ENCODE results near the gene NCEH1.
A peak's percentile ranks its signal among the peaks of the same experiment; 100 is the strongest.
"Not testable (repeated sequence)": the region's sequence is repeated elsewhere in the genome, so short reads cannot be mapped to it uniquely, and the experiment has no call there.

The NCEH1 gene

DNA sequence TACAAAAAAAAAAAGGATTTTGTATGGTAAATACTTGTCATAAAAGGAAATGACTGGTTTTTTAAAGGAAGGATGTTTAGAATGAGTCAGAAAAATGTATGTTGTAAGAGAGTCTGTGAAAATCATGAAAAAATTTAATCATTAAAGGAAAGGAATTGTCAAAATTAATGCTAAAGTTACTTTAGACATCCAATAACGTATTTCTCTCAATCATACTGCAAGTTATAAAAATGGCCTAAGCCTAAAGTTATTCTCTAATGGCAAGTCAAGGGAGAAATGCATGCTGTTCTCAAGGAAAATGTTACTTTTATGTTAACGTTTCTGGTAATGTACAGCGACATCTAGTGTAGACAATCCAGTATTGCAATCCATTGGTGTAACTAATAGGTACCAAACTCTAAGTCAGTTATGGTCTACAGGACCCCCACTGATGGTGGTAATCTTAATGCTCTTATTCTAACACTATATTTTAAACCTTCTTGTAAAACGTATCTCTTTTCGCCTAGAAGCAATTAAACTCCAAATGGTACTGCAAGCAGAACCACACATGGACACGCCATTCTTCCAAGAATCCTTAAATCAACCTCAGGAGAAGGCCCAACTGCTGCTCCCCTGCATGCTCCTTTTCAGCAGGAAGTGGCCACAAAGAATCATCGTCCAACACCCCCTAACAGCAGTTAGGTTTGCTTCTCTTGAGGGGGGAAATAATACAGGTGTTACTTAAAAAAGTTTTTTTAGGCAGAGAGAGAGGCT is 35.2 kb downstream of the NCEH1 start:
- peak; percentile 50 to 90 for DNase-seq

DNA sequence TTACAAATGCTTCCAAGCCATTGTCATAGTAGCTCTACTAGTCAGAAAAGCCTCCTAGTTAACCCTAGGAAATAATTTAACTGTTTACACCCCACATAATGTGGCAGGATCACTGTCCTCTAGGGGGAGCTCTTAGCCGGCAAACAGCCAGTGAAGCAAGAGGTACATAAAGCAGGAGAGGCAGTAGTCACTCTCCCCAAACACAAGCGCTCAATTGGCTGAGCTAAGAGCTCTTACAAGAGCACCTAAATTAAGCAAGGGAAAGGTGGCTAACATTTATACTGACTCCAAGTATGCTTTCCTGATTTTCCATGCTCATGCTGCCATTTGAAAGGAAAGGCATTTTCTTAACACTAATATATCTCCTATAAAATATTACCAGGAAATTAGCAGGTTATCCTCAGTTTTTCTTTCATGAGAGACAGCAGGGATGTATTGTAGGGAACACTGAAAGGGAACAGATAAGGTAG is 37.6 kb downstream of the NCEH1 start:
- peak; percentile 58 to 91 for DNase-seq

DNA sequence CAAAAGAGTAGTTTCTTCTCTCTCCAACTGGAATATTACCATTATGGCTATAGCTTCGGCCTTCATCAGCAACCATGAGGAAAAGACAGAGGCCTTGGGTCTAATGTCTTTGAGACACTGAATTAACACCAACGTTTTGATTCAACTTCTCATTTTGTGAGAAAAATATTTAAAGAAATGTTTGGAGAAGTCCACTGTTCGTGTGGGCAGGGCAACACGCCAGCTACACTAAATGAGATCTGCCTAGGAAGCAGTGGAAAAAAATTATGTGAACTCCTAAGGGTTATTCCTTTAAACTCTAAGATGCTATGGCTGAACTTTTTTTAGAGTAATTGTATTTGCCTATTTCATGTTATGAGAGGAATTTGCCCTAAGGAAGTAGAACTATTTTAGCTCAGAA is 41.8 kb downstream of the NCEH1 start:
- DNase-seq = peak; percentile 48 to 51

DNA sequence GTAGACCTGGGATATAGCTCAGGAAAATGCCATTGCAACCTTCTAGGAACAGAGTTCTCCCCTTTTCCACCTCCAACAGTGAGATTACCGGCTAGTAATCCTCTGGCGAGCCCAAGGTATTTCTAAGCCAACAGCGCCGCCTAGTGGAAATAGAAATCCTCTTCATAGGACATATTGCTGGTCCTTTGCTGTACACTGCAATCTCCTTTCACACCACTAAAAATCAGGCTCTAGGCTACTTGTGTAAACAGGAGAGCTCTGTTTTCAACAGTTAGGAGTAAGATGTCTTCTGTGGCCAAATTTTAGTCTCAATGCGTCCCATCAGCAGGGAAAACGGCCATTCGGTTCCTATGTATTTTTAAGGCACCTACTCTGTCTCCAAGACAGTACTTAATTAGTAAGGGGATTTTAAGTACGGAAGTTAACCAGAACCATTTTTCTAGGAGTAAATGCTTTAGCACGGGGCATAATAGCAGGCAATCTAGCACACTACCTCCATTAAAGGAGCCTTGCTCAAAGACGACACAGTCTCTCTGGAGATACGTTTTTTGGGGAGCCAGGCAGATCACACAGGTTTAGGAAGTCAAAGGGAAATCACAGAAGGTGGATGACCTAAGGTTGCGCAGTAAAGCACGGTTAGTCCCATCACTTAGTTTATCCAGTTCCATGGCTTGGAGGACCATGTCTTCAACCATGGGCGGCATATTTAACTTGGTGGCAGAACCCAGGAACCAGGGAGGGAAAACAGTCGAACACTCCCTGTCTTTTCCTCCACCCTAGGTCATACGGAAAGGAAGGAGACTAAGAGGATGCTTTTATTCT is 43.8 kb downstream of the NCEH1 start:
- DNase-seq = peak; percentile 69 to 97

DNA sequence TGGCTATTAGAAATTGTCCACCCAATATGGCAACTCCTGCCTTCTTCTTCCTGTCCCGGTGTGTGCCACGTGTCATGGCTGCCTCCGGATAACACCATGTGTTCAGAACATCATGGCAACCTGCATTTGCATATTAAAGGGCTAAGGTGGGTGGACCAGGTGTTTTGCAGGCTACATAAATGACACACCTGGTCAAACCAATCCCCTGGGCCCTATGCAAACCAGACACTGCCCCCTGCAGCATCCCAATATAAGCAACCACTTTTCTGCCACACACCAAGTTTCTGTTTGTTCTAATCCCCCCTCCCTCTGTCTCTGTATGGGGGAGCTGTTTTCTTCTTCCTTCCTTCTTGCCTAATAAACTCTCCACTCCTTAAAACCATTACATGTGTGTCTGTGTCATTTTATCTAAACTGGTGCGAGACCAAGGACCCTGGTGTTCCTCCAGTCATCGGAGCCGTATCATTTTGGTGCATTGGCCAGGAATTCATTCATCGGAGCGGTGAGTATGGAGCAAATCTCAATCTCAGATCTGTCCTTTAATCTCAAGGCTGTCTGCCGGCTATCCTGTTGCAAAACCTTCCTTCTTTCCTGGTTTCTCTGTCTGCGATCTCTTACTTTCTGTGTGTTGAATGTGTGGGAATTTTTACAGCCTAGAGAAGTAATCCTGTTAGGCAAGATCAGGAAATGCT is 44.5 kb downstream of the NCEH1 start:
- DNase-seq = no peak

DNA sequence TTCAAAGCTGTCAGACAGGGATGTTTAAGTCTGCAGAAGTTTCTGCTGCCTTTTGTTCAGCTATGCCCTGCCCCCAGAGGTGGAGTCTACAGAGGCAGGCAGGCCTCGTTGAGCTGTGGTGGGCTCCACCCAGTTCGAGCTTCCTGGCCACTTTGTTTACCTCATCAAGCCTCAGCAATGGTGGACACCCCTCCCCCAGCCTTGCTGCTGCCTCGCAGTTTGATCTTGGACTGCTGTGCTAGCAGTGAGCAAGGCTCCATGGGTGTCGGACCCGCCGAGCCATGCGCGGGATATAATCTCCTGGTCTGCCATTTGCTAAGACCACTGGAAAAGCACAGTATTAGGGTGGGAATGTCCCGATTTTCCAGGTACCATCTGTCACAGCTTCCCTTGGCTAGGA is 45.4 kb downstream of the NCEH1 start:
- DNase-seq = not testable (repeated sequence)

DNA sequence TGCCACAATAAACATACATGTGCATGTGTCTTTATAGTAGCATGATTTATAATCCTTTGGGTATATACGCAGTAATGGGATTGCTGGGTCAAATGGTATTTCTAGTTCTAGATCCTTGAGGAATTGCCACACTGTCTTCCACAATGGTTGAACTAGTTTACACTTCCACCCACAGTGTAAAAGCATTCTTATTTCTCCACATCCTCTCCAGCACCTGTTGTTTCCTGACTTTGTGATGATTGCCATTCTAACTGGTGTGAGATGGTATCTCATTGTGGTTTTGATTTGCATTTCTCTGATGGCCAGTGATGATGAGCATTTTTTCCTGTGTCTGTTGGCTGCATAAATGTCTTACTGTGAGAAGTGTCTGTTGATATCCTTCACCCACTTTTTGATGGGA is 50.4 kb downstream of the NCEH1 start:
- not testable (repeated sequence) for DNase-seq

DNA sequence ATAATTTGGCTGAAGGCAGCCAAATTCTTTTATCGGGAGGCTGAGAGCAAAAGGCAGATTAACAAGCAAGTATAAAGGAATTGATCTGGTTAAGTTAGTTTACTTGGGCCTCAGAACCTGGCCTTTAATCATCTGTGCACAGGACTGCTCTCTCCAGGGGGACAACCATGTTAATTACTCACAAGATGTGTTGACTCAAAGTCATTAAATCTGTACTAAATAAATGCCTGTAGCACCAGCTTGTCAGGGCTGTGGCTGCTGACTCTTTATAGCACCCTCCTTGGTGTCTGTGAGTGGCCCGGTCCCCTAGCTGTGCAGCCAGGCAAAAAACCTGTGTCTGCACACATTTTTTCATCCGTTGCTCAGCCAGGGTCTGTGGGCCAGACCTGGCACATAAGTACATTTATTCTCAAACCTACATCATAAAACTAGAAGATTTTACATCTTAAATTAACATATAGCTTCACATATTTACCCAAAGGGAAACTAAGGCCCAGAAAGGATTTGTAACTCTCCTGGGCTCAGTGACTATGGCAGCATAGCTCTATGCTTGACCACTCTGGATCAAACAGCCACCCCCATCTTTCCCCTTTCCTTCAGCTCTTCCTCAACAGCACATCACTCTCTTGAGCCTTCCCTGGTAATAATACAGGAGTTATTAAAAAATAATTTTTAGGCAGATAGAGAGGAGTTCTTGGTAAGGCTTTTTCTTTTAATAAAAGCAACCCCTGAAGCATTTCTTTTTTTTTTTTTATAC is 51.4 kb downstream of the NCEH1 start:
- DNase-seq = no peak

DNA sequence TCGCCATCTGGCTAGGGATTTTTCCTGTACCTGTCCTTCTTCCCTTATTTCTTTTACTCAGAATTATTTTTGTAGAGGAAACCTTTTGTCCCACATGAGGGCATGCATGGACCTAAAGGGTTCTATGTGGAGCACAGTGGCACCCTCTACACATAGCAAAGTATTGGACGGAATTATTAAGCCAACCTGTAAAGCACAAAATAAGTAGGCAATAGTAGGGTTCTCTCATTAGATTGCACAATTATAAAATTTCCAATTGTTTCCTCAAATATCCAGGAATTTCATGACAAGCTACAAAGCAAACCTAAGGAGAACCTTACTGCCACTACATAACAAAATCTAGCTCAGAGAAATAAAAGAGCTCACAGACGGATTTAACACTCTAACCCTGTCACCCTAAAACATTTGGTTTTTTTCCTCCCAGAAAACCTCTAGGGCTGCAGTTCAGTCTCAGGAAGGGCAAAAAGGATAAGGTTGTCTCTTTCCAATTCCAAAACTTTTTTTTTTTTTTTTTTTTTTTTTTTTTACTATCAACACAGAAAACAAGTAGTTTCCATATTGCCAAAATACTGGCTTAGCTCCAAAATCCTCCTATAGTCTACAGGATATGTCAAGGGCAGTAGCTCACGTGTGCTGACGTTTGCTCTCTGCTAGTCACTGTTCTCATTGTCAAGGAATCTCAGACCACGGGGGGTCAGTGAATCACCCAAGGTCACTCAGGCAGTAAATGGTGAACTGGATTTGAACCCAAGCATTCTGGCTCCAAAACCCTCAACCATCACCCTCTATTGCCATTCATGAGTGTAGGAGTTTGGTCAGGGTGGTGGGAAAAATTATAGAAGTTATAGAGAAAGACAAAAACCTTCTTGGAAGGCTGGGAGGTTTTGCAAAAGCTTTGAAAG is 52.3 kb downstream of the NCEH1 start:
- DNase-seq = no peak

DNA sequence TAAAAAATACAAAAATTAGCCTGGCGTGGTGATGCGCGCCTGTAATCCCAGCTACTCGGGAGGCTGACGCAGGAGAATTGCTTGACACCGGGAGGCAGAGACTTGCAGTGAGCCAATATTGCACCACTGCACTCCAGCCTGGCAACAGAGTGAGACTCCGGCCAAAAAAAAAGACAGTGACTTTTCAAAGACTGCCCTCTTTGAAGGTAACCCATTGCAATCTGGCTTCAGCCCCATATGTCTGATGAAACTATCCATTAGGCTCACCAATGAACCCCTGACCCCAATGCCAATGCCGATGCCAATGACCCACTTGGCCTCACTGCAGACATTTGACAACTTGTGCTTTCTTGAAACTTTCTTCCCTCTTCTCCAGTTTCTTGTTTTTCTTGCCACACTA is 54.3 kb downstream of the NCEH1 start:
- DNase-seq = no peak

DNA sequence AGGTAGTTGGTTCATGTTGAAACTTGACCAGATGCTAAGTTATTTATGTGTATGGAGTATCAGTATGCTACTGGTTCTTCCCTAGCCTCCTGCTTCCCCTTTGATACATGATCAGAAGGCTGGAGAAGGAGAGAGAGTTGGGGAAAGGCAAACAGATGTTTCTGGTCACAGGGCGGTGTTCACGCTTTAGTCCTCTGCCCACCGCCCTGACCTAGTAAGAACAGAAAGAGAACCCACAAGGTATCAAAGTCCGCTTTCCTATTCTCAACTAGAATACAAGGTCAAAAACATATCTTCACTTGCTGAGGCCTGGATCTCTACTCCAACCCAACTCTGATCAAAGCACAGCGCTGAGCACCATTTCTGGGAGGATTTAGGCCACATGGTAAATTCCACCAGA is 55.5 kb downstream of the NCEH1 start:
- no peak for DNase-seq

DNA sequence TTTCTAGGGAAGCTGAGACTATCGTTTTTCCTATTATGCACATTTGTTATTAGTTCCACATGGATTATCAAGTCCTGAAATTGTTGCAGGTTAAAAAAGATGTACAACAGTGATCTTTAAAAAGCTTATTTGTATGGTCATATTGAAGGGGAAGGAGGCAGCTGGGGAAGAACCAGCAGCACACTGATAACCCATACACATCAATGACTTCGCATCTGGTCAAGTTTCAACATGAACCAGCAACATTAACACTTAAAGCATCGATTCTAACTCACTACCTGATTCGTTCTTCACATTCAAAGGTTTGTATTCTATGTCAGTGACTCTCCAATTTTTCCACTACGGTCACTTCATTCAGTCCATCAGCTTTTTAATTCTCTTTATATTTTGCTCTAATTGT is 56.4 kb downstream of the NCEH1 start:
- no peak for DNase-seq

DNA sequence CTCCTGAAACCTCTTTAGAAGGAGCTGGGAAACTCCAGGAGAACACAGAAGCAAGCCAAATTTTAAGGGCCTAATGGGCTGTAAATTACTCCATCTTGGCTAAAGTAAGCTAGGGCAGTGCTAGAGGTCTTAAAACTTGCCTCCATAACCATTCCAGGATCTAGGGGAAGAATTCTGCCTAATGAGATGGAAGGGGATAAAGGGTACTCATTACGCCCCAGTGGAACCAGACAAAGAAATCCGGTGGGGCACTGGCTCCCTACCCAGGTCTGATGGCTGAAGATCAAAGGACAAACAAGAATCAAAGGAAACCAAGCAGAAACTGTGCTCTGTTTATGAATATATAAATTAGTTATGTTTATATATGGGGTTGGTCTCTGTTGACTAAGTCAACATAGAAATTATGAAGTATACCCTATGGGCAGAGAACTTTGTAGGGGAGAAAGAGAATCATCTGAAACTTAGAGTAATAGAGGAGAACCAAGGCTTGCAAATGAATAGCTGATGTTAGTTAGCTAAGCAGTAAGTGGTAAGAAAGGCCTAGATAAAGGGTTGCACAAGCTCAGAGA is 57.8 kb downstream of the NCEH1 start:
- DNase-seq = no peak

DNA sequence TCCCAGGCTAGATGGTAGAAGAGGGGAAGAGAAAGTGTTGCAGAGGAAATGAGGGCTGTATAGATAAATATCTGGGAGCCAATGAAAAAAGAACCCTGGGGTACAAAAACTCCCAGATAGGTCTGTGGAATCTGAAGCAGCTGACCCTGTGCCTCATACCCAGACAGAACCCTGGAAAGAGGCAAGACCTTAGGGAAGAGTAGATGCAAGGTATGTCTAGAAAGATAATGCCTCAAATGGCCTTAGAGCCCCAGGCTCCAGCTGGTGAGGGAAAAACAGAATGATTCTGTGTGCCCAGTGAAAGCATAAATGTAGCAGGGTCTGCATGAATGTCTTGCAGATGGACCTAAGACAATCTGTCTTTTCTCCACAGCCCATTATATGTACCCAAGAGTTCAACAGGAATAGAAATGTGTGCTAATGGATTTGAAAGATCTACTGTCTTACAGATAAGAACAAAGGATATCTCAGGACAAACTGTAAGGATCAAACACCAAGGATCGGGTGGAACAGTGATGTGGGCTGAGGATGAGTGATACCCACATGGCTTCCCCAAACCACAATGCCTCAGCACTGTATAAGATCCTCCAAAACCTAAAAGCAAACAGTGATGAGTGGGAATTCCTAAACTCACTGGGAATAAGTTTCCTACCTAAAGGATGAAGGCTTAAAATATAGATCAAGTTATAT is 58.8 kb downstream of the NCEH1 start:
- DNase-seq = peak in 1 of 2 donors; percentile 52

DNA sequence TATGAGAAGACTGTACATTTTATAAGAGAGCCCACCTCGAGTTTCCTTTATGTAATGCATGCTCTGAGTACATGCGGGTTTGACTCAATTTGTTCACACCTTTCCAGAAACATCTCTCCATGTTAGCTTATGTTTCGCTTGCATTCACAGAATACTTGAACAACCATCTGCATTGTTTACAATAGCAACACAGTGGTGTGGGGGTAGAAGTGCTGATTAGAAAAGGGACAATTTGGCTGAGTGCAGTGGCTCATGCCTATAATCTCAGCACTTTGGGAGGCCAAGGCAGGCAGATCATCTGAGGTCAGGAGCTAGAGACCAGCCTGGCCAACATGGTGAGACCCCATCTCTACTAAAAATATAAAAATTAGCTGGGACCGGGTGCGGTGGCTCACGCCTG is 60.9 kb downstream of the NCEH1 start:
- DNase-seq = no peak

DNA sequence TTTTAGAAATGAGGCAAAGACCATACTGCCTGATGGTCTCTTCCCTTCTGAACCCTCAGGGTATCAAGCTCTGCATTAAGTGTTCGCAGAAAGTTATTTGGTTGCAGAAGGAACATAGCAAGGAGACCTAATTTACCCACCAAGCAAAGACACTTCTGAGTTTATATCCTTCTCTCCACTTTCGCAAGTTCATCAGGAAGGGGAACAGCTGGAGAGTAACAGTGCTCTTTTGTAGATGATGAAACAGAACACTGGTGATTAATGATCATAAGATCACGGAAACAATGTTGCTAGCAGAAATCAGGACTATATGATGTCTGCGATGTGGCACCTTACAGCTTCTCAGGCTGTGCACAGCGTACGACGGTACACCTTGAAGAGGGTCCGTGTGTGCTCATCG is 62.1 kb downstream of the NCEH1 start:
- peak; percentile 86 to 90 for DNase-seq

DNA sequence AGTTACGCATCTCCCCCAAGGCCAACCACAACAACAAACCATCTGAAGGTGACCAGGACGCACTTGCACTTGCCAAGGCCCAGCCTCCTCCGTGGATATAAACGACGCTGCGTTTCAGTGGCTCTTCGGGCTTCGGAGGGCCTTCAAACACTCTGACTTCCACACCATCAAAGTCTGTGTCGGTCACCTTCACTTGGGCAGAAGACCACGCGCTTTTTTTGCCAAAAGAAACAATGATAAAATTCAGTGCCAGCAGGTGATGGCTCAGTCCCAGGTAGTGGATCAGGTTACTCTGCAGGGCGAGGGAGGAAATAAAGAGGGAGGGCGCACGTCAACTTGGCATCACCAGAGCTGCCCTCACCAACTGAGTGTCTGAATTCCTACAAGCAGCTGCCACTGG is 63.0 kb downstream of the NCEH1 start:
- DNase-seq = no peak

DNA sequence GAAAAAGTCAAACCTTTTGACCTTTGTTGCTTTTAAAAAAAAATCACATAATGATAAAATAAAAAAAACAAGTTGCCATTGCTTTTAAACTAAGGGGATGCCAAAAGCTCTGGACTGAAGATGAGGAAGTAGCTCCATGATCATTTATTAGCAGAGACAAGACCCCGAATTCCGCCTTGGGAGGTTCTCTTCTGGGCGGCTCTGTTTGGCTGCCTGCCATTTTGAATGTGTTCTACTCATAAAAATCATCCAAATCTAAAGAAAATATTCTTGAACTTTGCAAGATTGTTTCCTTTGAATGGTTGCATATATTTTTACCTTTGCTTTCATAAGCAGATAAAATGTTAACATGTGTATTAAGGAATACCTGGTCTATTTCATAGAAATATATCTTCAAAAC is 63.8 kb downstream of the NCEH1 start:
- no peak for DNase-seq

DNA sequence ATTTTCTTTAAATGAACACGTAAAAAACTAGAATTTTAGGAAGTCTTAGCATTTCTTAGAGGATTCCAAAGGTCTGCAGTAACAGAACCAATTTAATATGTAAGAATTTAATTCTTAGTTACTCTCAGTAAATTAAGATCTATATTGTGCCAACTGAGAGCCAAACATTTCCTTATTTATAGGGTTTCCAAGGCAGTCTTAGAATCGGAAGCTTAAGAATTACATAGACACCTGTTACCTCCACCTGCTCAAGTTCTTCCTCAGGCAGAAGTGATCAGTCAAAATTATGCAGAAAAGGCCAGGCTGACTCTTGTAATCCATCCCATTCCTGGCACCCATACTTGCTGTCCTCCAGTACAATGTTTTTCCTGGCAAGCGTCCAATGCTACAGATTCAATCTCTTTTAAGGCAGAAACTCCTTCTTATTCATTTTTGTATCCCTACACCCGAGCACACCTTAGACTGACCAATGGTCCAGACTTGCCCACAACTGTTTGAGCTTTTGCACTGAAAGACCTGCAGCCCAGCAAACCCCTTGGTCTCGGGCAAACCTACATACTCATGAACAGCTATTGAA is 64.3 kb downstream of the NCEH1 start:
- DNase-seq = no peak

DNA sequence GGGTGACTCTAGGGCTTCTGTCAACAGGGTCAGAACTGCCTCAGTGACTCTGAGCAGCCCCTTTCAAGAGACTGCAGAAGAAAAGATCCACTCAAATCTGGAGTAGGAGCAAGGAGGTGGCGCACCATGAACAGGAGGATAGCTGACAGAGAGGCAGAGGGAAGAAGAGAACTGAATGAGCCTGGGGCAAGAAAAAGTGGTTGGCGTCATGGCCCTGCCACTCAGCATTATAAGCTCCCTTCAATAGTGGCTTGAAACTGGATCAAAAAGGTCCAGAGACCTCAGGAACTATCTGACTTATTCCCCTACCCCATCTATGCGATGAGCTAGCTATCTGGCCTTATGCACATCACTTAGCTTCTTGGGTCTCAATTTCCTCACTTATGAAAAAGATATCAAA is 66.6 kb downstream of the NCEH1 start:
- no peak for DNase-seq

Data from inflammatory macrophage treated with lipopolysaccharide for 1 hour (primary cell).